Kidney epithelial cell (primary cell): ENCODE results near the gene RNF220. TPM values are rescaled to one million over a fixed set of nuclear protein-coding genes. Genes with fewer than 3 reads are reported as not detected.

Experiments used
- DNase-seq: peaks from one replicate; pipeline ENCODE4 v3.0.0-alpha.2; 2010; ENCODE audit warnings: low read depth
- H3K27me3 ChIP-seq: 2 replicates; pipeline ENCODE4 v1.6.0; 2011; ENCODE audit warnings: low read length; ENCODE audit not compliant: control insufficient read depth, insufficient read depth
- H3K36me3 ChIP-seq: 2 replicates; pipeline ENCODE4 v1.5.1; 2011; ENCODE audit warnings: low read length; ENCODE audit not compliant: control insufficient read depth, insufficient read depth
- H3K4me3 ChIP-seq: 2 replicates; pipeline ENCODE4 v1.5.1; 2011; ENCODE audit warnings: low read depth, mild to moderate bottlenecking, control low read depth, low read length
- total RNA-seq: library from RNA; depleted of rRNA; stranded (reverse); fragments of >200 nt; gene quantifications from 2 replicates; pipeline ENCODE4 v1.2.3, GENCODE V29; 2015
- TF ChIP-seq, protein P1 (sequence below): IDR thresholded peaks from 2 replicates; pipeline ENCODE4 v1.5.1; 2011; ENCODE audit warnings: mild to moderate bottlenecking, moderate library complexity, low read length, control low read depth, inconsistent platforms; ENCODE audit not compliant: insufficient read depth, poor library complexity, severe bottlenecking

The RNF220 gene
- total RNA-seq, 1 donor from 2014 or later = 127 TPM

GRCh38 chr1:44467566-44467965 lies 62.5 kb downstream of the RNF220 start:
- TF ChIP-seq, protein P1, sequence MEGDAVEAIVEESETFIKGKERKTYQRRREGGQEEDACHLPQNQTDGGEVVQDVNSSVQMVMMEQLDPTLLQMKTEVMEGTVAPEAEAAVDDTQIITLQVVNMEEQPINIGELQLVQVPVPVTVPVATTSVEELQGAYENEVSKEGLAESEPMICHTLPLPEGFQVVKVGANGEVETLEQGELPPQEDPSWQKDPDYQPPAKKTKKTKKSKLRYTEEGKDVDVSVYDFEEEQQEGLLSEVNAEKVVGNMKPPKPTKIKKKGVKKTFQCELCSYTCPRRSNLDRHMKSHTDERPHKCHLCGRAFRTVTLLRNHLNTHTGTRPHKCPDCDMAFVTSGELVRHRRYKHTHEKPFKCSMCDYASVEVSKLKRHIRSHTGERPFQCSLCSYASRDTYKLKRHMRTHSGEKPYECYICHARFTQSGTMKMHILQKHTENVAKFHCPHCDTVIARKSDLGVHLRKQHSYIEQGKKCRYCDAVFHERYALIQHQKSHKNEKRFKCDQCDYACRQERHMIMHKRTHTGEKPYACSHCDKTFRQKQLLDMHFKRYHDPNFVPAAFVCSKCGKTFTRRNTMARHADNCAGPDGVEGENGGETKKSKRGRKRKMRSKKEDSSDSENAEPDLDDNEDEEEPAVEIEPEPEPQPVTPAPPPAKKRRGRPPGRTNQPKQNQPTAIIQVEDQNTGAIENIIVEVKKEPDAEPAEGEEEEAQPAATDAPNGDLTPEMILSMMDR = no peak
- no peaks in the 10 kb centered on the region for H3K36me3 ChIP-seq
- no peak overlapping the region for H3K4me3 ChIP-seq
- peaks cover 2% of the 10 kb centered on the region for H3K27me3 ChIP-seq
- DNase-seq = no peak

DNA sequence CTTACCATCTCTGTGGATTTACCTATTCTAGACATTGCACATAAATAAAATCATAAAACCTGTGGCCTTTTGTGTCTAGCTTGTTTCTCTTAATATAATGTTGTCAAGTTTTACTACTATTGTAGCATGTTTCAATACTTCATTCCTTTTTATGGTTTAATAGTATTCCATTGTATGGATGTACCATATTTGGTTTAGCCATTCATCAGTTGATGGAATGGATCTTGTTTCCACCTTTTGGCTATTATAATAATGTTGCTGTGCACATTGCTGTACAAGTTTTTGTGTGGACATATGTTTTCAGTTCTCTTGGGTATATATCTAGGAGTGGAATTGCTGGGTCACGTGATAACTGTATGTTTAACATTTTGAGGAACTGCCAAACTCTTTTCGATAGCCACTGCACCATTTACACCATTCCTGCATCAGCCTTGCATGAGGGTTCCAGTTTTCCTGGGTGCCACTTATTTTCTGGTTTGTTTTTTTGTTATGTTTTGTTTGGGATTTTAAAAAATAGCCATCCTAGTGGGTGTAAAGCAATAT lies 66.9 kb downstream of the RNF220 start:
- Histone ChIP-seq H3K36me3 (no peaks in the 10 kb centered on the region), H3K27me3 (peaks cover 7% of the 10 kb centered on the region), H3K4me3 (no peak overlapping the region)
- no peak for DNase-seq
- TF ChIP-seq, protein P1 = no peak

DNA sequence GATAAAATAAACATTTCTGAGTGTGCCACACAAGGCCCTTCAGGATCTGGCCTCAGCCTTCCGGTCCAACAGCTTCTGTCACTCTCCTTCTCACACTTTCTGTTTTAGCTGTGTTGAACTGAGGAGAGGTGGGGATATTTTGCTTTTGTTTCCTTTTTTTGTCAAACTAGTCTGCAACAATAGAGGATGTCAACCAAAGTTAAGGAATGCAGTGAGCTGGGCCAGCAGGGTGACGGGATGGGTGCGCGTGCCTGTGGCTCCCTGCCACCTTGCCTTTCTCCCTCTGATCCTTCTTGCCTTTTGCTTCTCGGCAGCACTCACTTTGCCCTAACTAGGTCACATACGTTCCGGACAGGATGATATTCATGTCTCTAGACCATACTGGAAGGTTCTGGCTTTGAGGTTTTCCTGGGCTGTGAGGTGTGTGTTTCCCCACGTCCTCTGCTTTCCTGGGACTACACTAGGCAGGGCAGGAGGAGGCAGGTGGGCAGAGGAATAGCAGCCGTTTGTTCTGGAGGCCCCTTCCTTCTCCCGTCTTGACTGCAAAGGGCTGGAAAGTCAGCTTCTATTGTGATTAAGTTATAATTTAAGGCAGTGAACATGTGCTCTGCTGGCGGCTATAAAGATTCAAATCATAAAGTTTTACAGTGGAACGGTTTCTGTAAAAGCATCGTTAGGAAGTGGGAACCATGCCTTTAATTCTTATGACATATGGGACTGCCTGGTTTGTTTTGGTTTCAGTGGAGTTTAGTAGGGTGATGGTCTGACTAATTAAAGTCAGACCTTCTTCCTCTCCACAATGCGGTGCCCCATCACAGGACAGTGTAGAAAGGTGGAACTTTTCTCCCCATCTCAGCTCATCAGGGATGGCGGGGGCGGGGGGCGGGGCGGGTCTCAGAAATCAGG lies 67.8 kb downstream of the RNF220 start:
- TF ChIP-seq, protein P1 = no peak
- Histone ChIP-seq H3K4me3 (no peak overlapping the region), H3K36me3 (no peaks in the 10 kb centered on the region), H3K27me3 (peaks cover 10% of the 10 kb centered on the region)
- DNase-seq = no peak

DNA sequence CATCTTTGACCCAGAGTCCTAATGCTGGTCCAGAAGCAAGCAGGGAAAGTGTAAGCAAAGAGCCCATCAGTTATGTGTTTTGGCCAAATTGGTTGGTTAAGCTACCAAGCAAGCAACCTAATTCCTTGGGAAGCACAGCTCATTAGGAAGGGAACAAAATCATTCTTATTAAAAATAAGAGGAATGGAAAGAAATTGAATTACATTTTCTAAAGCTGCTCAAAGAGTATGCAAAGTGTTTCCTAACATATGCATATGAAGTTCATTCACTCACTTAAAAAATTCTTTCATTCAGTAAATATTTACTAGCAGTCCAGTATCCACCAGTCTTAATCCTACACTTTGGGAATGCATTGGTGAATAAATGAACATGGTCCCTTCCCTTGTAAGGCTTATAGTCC lies 71.8 kb downstream of the RNF220 start:
- TF ChIP-seq, protein P1 = no peak
- peaks cover 8% of the 10 kb centered on the region for H3K27me3 ChIP-seq
- no peak overlapping the region for H3K4me3 ChIP-seq
- no peaks in the 10 kb centered on the region for H3K36me3 ChIP-seq
- no peak for DNase-seq

- no peaks in the 10 kb centered on the region for H3K36me3 ChIP-seq
- H3K4me3 ChIP-seq = no peak overlapping the region
- no peak for DNase-seq
- H3K27me3 ChIP-seq = peaks cover 3% of the 10 kb centered on the region
- TF ChIP-seq, protein P1 = no peak
These were observed 76.6 kb downstream of the RNF220 start for GRCh38 chr1:44481701-44482100.
